Measurements from ENCODE around the gene CLSTN1. TPM values are rescaled to one million over a fixed set of nuclear protein-coding genes. Genes with fewer than 3 reads are reported as not detected.

Gene CLSTN1
- total RNA-seq, 1 experiment from 2014 or later, result 100 TPM

DNA sequence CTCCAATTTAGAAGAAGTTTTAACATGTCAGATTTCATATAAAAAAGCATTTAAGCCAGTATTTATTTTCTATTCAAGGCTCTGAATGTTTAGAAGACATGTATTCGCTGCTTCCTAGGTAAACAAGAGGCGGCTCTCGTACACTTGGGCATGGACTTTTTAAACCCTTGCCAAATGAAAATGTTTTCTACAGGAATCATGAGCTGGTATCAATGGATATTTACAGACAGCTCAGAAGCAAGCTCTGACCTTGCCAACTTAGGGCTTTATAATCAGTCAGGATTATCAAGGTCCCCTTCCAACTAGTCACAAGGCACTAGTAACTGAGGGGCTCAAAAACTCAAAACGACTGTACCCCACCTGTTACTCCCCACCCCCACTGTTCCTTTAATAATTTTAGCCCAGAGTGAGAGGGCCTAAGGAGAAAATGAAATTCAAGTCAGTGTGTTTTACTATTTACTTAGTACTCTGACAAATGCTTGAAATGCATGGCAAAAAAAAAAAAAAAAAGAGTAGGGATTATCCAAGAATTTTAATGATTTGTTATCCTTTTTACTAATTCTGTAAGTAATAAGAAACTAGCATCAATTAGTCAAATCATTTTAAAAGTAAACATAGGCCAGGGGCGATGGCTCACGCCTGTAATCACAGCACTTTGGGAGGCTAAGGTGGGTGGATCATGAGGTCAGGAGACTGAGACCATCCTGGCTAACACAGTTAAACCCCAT lies 12.4 kb downstream of the CLSTN1 start:
- DNase-seq, result no peak
- H3T11ph ChIP-seq (ENCODE audit: low read length), result no peak overlapping the region
- H3K9me3 Mint-ChIP-seq, result no peaks in the 10 kb centered on the region
- no peaks in the 10 kb centered on the region; the same call in 1 of the 2 replicates for H3K27me3 Mint-ChIP-seq (ENCODE audit: low read depth)
- H4K91ac ChIP-seq (ENCODE audit: insufficient read length, low read depth, low read length), result no peak overlapping the region
- no peak overlapping the region for H2AK5ac ChIP-seq (ENCODE audit: insufficient read length, low read length)
- no peak overlapping the region for H3K14ac ChIP-seq (ENCODE audit: insufficient read depth, low read length)
- H3K4me3 Mint-ChIP-seq, result no peak overlapping the region
- no peak overlapping the region for H2AFZ ChIP-seq (ENCODE audit: low read length)
- H3K18ac ChIP-seq (ENCODE audit: insufficient read length, low read depth, low read length), result no peak overlapping the region
- no peak overlapping the region for H4K5ac ChIP-seq (ENCODE audit: insufficient read length, low read depth, low read length)
- no peaks in the 10 kb centered on the region for H3K9me3 ChIP-seq (ENCODE audit: control insufficient read depth, low read depth, low read length)
- no peak overlapping the region for H2BK12ac ChIP-seq (ENCODE audit: insufficient read length, low read depth, low read length)
- no peak overlapping the region for H3K9ac ChIP-seq (ENCODE audit: extremely low read depth, insufficient read length, low read length)
- no peak overlapping the region for H3K4me2 ChIP-seq (ENCODE audit: insufficient read depth, insufficient read length, low read length)
- WGBS (ENCODE audit: extremely low coverage, insufficient read length, low lambda C conversion rate), result no CpG with 5 or more reads among the region's 6 CpGs
- H2BK120ac ChIP-seq (ENCODE audit: low read depth, low read length, poor library complexity, severe bottlenecking), result no peak overlapping the region
- no peak overlapping the region for H3K23ac ChIP-seq (ENCODE audit: insufficient read length, low read depth, low read length)
- H2BK20ac ChIP-seq (ENCODE audit: low read depth, low read length, poor library complexity, severe bottlenecking), result no peak overlapping the region
- H4K20me1 ChIP-seq (ENCODE audit: control insufficient read depth, insufficient read depth, insufficient read length), result no peaks in the 10 kb centered on the region
- H4K8ac ChIP-seq (replicated peaks; ENCODE audit: insufficient read length, low read depth, low read length), result no peak overlapping the region
- H3K27ac Mint-ChIP-seq, result no peak overlapping the region
- H2BK5ac ChIP-seq (ENCODE audit: insufficient read length, low read length), result no peak overlapping the region
- no peak overlapping the region for H3K56ac ChIP-seq (ENCODE audit: insufficient read length, low read depth, low read length)
- peaks cover 0 to 5% (median 5%) of the 10 kb centered on the region in 3 experiments; a peak in 2 of 7 replicates for H3K36me3 Mint-ChIP-seq (ENCODE audit: insufficient read depth in 1 of 3, low read depth in 3 of 3)
- H3K79me1 ChIP-seq (ENCODE audit: insufficient read depth, low read depth, low read length, poor library complexity, severe bottlenecking), result peaks cover 10% of the 10 kb centered on the region
- H3K27ac ChIP-seq (ENCODE audit: insufficient read length, low read depth, low read length), result no peak overlapping the region
- no peaks in the 10 kb centered on the region for H3K23me2 ChIP-seq (ENCODE audit: insufficient read length, low read depth, low read length, poor library complexity, severe bottlenecking)
- peaks cover 3% of the 10 kb centered on the region; the same call in 1 of the 2 replicates for H3K4me1 ChIP-seq (ENCODE audit: insufficient read depth, low read length)
- peaks cover 17% of the 10 kb centered on the region; the same call in 1 of the 2 replicates for H3K79me2 ChIP-seq (ENCODE audit: insufficient read depth, low read length)
- H3K4me1 Mint-ChIP-seq, result peaks cover 21 to 35% of the 10 kb centered on the region in 2 experiments
- no peak for TF ChIP-seq CTCF (conservative IDR thresholded peaks at IDR 0.05)
- no peak overlapping the region for H3K4ac ChIP-seq (ENCODE audit: low read depth, low read length)
- H3K27me3 ChIP-seq (ENCODE audit: insufficient read depth, low read length), result no peaks in the 10 kb centered on the region
- no peak overlapping the region for H2BK15ac ChIP-seq (ENCODE audit: low read depth, low read length)
